ENCODE results near the gene EPM2AIP1. TPM values are rescaled to one million over a fixed set of nuclear protein-coding genes. Genes with fewer than 3 reads are reported as not detected.
A peak's percentile ranks its signal among the peaks of the same experiment; 100 is the strongest.

EPM2AIP1 gene
- total and polyA plus RNA-seq, 9 of the 15 experiments (the other 6 are each of a cell fraction or from before 2014, with no cell fraction given) = 6.7 to 44.8 (median 25.2) TPM

GRCh38 chr3:36944012-36944640 is 48.8 kb downstream of the EPM2AIP1 start:
- Histone ChIP-seq H3K27me3 (ENCODE audit: control insufficient read depth in 2 of 2, insufficient read depth in 2 of 2, low read length in 2 of 2) (no peaks in the 10 kb centered on the region), H3K4me2 (ENCODE audit: insufficient read depth, low read length) (no peak overlapping the region), H3K4me1 (replicated peaks in 1 of 2; ENCODE audit: control insufficient read depth in 2 of 2, insufficient read depth in 2 of 2, low read length in 2 of 2) (peaks cover 21 to 22% of the 10 kb centered on the region in 2 experiments), H4K20me1 (replicated peaks; ENCODE audit: control insufficient read depth, insufficient read depth, low read length) (no peaks in the 10 kb centered on the region), H3K4me3 (no peak overlapping the region), H3K9me1 (ENCODE audit: control insufficient read depth, insufficient read depth, low read length) (no peaks in the 10 kb centered on the region), H3K36me3 (ENCODE audit: control insufficient read depth, insufficient read depth, low read length) (no peaks in the 10 kb centered on the region), H2AFZ (ENCODE audit: low read depth, low read length) (no peak overlapping the region), H3K9me3 (replicated peaks; ENCODE audit: control insufficient read depth, insufficient read depth, low read depth, low read length) (peaks cover 24% of the 10 kb centered on the region), H3K79me2 (ENCODE audit: control insufficient read depth, insufficient read depth, low read length) (no peaks in the 10 kb centered on the region), H3K9ac (ENCODE audit: insufficient read depth in 1 of 2, low read depth in 2 of 2, low read length in 2 of 2) (no peak overlapping the region), H3K27ac (ENCODE audit: extremely low read depth, low read depth, low read length) (no peak overlapping the region)
- no TSS peak for BruUV-seq (replicated peaks)
- ChIA-PET POLR2A (interaction anchor here (0.7 to 1.0 kb wide), 2 partner anchors 35 to 110 kb away, joined by 3 to 4 read pairs; no protein-coding TSS in a partner anchor), CTCF (ENCODE audit: low intra/inter-chr PET ratio) (no interaction called here)
- intact Hi-C loops (cut with micrococcal nuclease) (no loop called here), in situ Hi-C loops (cut with MboI) (no loop called here)
- ATAC-seq = no peak
- TF ChIP-seq ZNF780A (CRISPR knock-in tag; IDR thresholded peaks at IDR 0.05) (no peak), CHAMP1 (IDR thresholded peaks at IDR 0.05) (0 out of 2 replicates have a peak, but pooled peaks have one; percentile 27)
- no peak for DNase-seq (ENCODE audit: extremely low read depth in 1 of 4, low spot score in 3 of 4)
- 96% methylated on average over 47 of the region's 56 CpGs for WGBS (ENCODE audit: insufficient coverage, low coverage, missing lambda C conversion rate)
- no peak for FAIRE-seq
